Astrocyte of the spinal cord (primary cell): Measurements from ENCODE around the gene OR4D2.
A peak's percentile ranks its signal among the peaks of the same experiment; 100 is the strongest.

ENCODE experiments used
- DNase-seq: peaks from one replicate; pipeline ENCODE4 v3.0.0; 2011; ENCODE audit warnings: low read depth, low spot score
- H3K4me3 ChIP-seq: 2 replicates; pipeline ENCODE4 v1.5.1; 2011; ENCODE audit warnings: low read depth, mild to moderate bottlenecking, low read length, moderate library complexity
- in situ Hi-C: cut with HindIII; loops from 2 replicates; pipeline ENCODE4 v1.10.0; 2017; ENCODE audit warnings: low sequenced_read_pairs
- TF ChIP-seq, protein P1 (sequence below): IDR thresholded peaks from 2 replicates; pipeline ENCODE4 v1.5.1; 2012; ENCODE audit warnings: low read depth, mild to moderate bottlenecking, low read length, inconsistent platforms

The OR4D2 gene

DNA sequence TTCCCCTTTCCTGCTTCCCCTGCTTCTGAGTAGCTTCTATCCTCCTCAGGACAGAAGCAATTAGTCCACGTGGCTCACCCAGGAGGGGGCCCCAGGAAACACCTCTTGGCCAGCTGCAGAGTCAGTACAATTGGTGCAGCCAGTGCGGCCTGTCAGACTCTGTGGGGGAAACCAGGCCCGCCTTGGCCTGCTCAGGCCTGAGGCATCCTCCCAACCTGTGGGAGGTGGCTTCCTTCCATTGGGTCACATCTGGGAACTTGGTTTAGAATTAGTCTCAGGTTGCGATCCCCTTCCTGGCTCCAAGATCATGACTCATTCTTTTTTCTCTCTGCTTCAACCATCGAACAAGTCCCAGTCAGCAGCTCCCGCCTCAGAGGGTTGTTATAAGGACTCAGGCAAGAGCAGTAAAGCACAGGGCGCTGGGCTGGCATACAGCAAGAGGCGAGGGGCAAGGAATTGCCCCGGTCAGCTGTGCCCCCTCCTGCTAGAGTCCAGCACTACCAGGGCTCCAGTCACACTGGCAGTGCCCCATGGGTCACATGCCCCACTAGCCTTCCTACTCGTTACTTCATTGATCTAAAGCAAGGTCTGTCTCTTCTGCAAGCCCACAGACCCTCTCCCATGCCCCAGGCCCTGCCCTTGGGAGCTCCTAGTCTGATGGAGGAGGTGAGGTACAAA, 17.7 kb downstream of the OR4D2 start:
- no peak overlapping the region for H3K4me3 ChIP-seq
- in situ Hi-C loops = no loop called here
- TF ChIP-seq, protein P1, sequence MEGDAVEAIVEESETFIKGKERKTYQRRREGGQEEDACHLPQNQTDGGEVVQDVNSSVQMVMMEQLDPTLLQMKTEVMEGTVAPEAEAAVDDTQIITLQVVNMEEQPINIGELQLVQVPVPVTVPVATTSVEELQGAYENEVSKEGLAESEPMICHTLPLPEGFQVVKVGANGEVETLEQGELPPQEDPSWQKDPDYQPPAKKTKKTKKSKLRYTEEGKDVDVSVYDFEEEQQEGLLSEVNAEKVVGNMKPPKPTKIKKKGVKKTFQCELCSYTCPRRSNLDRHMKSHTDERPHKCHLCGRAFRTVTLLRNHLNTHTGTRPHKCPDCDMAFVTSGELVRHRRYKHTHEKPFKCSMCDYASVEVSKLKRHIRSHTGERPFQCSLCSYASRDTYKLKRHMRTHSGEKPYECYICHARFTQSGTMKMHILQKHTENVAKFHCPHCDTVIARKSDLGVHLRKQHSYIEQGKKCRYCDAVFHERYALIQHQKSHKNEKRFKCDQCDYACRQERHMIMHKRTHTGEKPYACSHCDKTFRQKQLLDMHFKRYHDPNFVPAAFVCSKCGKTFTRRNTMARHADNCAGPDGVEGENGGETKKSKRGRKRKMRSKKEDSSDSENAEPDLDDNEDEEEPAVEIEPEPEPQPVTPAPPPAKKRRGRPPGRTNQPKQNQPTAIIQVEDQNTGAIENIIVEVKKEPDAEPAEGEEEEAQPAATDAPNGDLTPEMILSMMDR = no peak
- DNase-seq = peak; percentile 67

GRCh38 chr17:58184986-58185761, 18.4 kb downstream of the OR4D2 start:
- no peak overlapping the region for H3K4me3 ChIP-seq
- DNase-seq = no peak
- TF ChIP-seq, protein P1 = no peak
- in situ Hi-C loops = no loop called here

- in situ Hi-C loops = no loop called here
- TF ChIP-seq, protein P1 = no peak
- no peak overlapping the region for H3K4me3 ChIP-seq
- no peak for DNase-seq
Measured at GRCh38 chr17:58186591-58186990, 19.8 kb downstream of the OR4D2 start.

DNA sequence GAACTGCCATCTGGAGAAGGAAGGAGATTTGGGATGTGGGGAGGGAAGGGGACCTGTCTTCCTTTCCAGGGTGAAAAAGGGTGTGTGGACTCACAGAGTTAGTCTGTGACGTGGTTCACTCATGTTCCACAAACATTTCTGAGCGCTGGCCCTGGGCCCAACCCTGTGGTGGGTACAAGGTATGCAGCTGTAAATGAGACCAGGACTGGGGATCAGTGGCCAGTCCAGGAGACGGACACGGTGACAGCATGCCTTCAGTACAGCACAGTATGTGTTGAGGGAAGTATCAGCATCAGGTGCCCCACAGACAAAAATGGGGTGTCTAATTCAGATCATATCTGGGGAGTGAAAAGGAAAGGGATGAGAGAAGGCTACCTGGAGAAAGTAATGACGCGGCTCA, 20.3 kb downstream of the OR4D2 start:
- in situ Hi-C loops = no loop called here
- H3K4me3 ChIP-seq = no peak overlapping the region
- TF ChIP-seq, protein P1 = no peak
- DNase-seq = no peak

DNA sequence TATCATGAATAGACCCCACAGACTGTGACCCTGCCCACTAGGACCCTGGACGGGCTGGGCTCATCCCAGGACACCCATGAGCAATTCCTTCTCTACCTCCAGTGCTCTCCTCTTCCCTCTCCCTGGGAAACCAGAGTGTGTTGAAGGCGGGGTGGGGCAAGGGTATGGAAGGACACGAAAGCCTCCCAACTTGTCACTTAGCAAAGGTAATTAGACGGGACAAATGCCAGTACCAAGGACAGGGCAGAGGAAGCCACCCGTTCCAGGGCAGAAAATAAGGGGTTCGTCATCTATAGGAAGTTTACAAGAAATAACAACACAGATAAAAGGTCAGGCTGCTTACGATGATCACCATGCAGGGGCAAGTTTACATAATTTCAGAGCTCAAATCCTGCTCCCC, 20.9 kb downstream of the OR4D2 start:
- in situ Hi-C loops = no loop called here
- no peak overlapping the region for H3K4me3 ChIP-seq
- TF ChIP-seq, protein P1 = no peak
- no peak for DNase-seq

- H3K4me3 ChIP-seq = no peak overlapping the region
- in situ Hi-C loops = no loop called here
- TF ChIP-seq, protein P1 = no peak
- peak; percentile 89 for DNase-seq
Measured at GRCh38 chr17:58189436-58190146, 22.8 kb downstream of the OR4D2 start.
